Activated naive CD8-positive, alpha-beta T cell (primary cell): ENCODE measurements around the gene SLC27A4.
"Not testable (repeated sequence)": the region's sequence is repeated elsewhere in the genome, so short reads cannot be mapped to it uniquely, and the experiment has no call there.

ENCODE experiments used
- H3K27ac Mint-ChIP-seq: one replicate; pipeline ENCODE4 v1.8.0; 2021; ENCODE audit warnings: mixed read lengths
- H3K27me3 Mint-ChIP-seq: one replicate; pipeline ENCODE4 v1.8.0; 2021; ENCODE audit warnings: mixed read lengths
- H3K36me3 Mint-ChIP-seq: one replicate; pipeline ENCODE4 v1.8.0; 2021; ENCODE audit warnings: mixed read lengths
- H3K4me1 Mint-ChIP-seq: one replicate; pipeline ENCODE4 v1.8.0; 2021; ENCODE audit warnings: low read depth, mixed read lengths
- H3K4me3 Mint-ChIP-seq: one replicate; pipeline ENCODE4 v1.8.0; 2021; ENCODE audit warnings: mild to moderate bottlenecking, mixed read lengths
- H3K9me3 Mint-ChIP-seq: one replicate; pipeline ENCODE4 v1.8.0; 2021; ENCODE audit warnings: low read depth, mixed read lengths

SLC27A4 gene

GRCh38 chr9:128317629-128318028 is 22.7 kb upstream of the SLC27A4 start:
- no peaks in the 10 kb centered on the region for H3K36me3 Mint-ChIP-seq
- H3K27me3 Mint-ChIP-seq, result no peaks in the 10 kb centered on the region
- peaks cover 1% of the 10 kb centered on the region for H3K4me1 Mint-ChIP-seq
- no peak overlapping the region for H3K27ac Mint-ChIP-seq
- H3K9me3 Mint-ChIP-seq, result no peaks in the 10 kb centered on the region
- no peak overlapping the region for H3K4me3 Mint-ChIP-seq

GRCh38 chr9:128321343-128321742 is 19.0 kb upstream of the SLC27A4 start:
- Mint-ChIP-seq H3K9me3 (no peaks in the 10 kb centered on the region), H3K27ac (no peak overlapping the region), H3K27me3 (no peaks in the 10 kb centered on the region), H3K4me1 (peaks cover 12% of the 10 kb centered on the region), H3K4me3 (peak overlapping the region; percentile 97), H3K36me3 (no peaks in the 10 kb centered on the region)

GRCh38 chr9:128321879-128322403 is 18.4 kb upstream of the SLC27A4 start:
- Mint-ChIP-seq H3K4me3 (peak overlapping the region; percentile 97), H3K36me3 (no peaks in the 10 kb centered on the region), H3K27me3 (no peaks in the 10 kb centered on the region), H3K4me1 (peaks cover 12% of the 10 kb centered on the region), H3K9me3 (no peaks in the 10 kb centered on the region), H3K27ac (peak overlapping the region; percentile 98)

GRCh38 chr9:128322404-128323211 is 17.7 kb upstream of the SLC27A4 start, which contains the start of the genes COQ4 and TRUB2:
COQ4 (plus strand) TSS chr9:128322839; CDS start chr9:128322859, 20 bp downstream.
TRUB2 (minus strand) TSS chr9:128322447; CDS start chr9:128322408, 39 bp downstream.
- peak within 1 kb of the TSS; percentile 97 for H3K4me3 Mint-ChIP-seq
- no peaks in the 10 kb centered on the region for H3K27me3 Mint-ChIP-seq
- H3K4me1 Mint-ChIP-seq, result peaks cover 12% of the 10 kb centered on the region
- peak within 1 kb of the TSS; percentile 98 for H3K27ac Mint-ChIP-seq
- H3K36me3 Mint-ChIP-seq, result no peaks in the 10 kb centered on the region
- no peaks in the 10 kb centered on the region for H3K9me3 Mint-ChIP-seq

GRCh38 chr9:128323212-128323730 is 17.1 kb upstream of the SLC27A4 start:
- H3K27me3 Mint-ChIP-seq, result no peaks in the 10 kb centered on the region
- H3K27ac Mint-ChIP-seq, result peak overlapping the region; percentile 98
- peaks cover 2% of the 10 kb centered on the region for H3K36me3 Mint-ChIP-seq
- no peaks in the 10 kb centered on the region for H3K9me3 Mint-ChIP-seq
- H3K4me3 Mint-ChIP-seq, result peak overlapping the region; percentile 97
- peaks cover 12% of the 10 kb centered on the region for H3K4me1 Mint-ChIP-seq

GRCh38 chr9:128323791-128324190 is 16.5 kb upstream of the SLC27A4 start:
- Mint-ChIP-seq H3K4me1 (peaks cover 12% of the 10 kb centered on the region), H3K9me3 (no peaks in the 10 kb centered on the region), H3K4me3 (peak overlapping the region; percentile 97), H3K27ac (peak overlapping the region; percentile 98), H3K27me3 (no peaks in the 10 kb centered on the region), H3K36me3 (peaks cover 2% of the 10 kb centered on the region)

- Mint-ChIP-seq H3K27me3 (no peaks in the 10 kb centered on the region), H3K36me3 (peaks cover 2% of the 10 kb centered on the region), H3K27ac (peak overlapping the region; percentile 73), H3K4me3 (peak overlapping the region; percentile 97), H3K9me3 (no peaks in the 10 kb centered on the region), H3K4me1 (peaks cover 12% of the 10 kb centered on the region)
These were observed 15.9 kb upstream of the SLC27A4 start for GRCh38 chr9:128324401-128324800.

- H3K9me3 Mint-ChIP-seq, result no peaks in the 10 kb centered on the region
- H3K4me3 Mint-ChIP-seq, result peak overlapping the region; percentile 97
- H3K27me3 Mint-ChIP-seq, result no peaks in the 10 kb centered on the region
- peaks cover 2% of the 10 kb centered on the region for H3K36me3 Mint-ChIP-seq
- peaks cover 12% of the 10 kb centered on the region for H3K4me1 Mint-ChIP-seq
- H3K27ac Mint-ChIP-seq, result peak overlapping the region; percentile 50
These were observed 14.7 kb upstream of the SLC27A4 start for GRCh38 chr9:128325629-128326028.

GRCh38 chr9:128333451-128333869 is 6.9 kb upstream of the SLC27A4 start:
- Mint-ChIP-seq H3K27ac (no peak overlapping the region), H3K27me3 (no peaks in the 10 kb centered on the region), H3K4me3 (no peak overlapping the region), H3K9me3 (no peaks in the 10 kb centered on the region), H3K36me3 (no peaks in the 10 kb centered on the region), H3K4me1 (no peaks in the 10 kb centered on the region)

- H3K27ac Mint-ChIP-seq, result no peak overlapping the region
- H3K9me3 Mint-ChIP-seq, result no peaks in the 10 kb centered on the region
- H3K4me3 Mint-ChIP-seq, result no peak overlapping the region
These were observed 5.2 kb upstream of the SLC27A4 start for GRCh38 chr9:128335161-128335560.

GRCh38 chr9:128335914-128336313 is 4.4 kb upstream of the SLC27A4 start:
- H3K27me3 Mint-ChIP-seq, result no peaks in the 10 kb centered on the region
- no peaks in the 10 kb centered on the region for H3K4me1 Mint-ChIP-seq
- no peaks in the 10 kb centered on the region for H3K9me3 Mint-ChIP-seq
- no peaks in the 10 kb centered on the region for H3K36me3 Mint-ChIP-seq
- H3K4me3 Mint-ChIP-seq, result no peak overlapping the region
- H3K27ac Mint-ChIP-seq, result no peak overlapping the region

More at GRCh38 chr9:128335161-128335560, 5.2 kb upstream of the SLC27A4 start:
- H3K36me3 Mint-ChIP-seq, result no peaks in the 10 kb centered on the region
- no peaks in the 10 kb centered on the region for H3K27me3 Mint-ChIP-seq
- no peaks in the 10 kb centered on the region for H3K4me1 Mint-ChIP-seq

GRCh38 chr9:128337936-128338335 is 2.4 kb upstream of the SLC27A4 start:
- H3K27ac Mint-ChIP-seq, result no peak overlapping the region
- H3K36me3 Mint-ChIP-seq, result no peaks in the 10 kb centered on the region
- no peak overlapping the region for H3K4me3 Mint-ChIP-seq
- no peaks in the 10 kb centered on the region for H3K9me3 Mint-ChIP-seq
- H3K27me3 Mint-ChIP-seq, result no peaks in the 10 kb centered on the region
- H3K4me1 Mint-ChIP-seq, result peaks cover 4% of the 10 kb centered on the region

- H3K36me3 Mint-ChIP-seq, H3K9me3 Mint-ChIP-seq, H3K27ac Mint-ChIP-seq, H3K27me3 Mint-ChIP-seq, H3K4me1 Mint-ChIP-seq: not testable (repeated sequence)
- peak overlapping the region; percentile 23 for H3K4me3 Mint-ChIP-seq
These were observed 1.3 kb upstream of the SLC27A4 start for GRCh38 chr9:128338852-128339614.

- Mint-ChIP-seq H3K27me3 (no peaks in the 10 kb centered on the region), H3K4me3 (peak overlapping the region; percentile 99), H3K36me3 (peaks cover 3% of the 10 kb centered on the region), H3K9me3 (no peaks in the 10 kb centered on the region), H3K27ac (peak overlapping the region; percentile 94), H3K4me1 (peaks cover 4% of the 10 kb centered on the region)
These were observed 536 bp downstream of the SLC27A4 start for GRCh38 chr9:128340691-128341434.
